ENCODE measurements around the gene BAIAP2.
A peak's percentile ranks its signal among the peaks of the same experiment; 100 is the strongest.

GRCh38 chr17:81035521-81036196 lies 708 bp downstream of the BAIAP2 start:
- TF ChIP-seq REST (IDR thresholded peaks at IDR 0.05; ENCODE audit: insufficient read depth in 1 of 2, low read depth in 2 of 2, low read length in 2 of 2) (no peak), TAF1 (IDR thresholded peaks at IDR 0.05; ENCODE audit: borderline replicate concordance, insufficient read depth, low read length) (no peak), POLR2AphosphoS5 (IDR thresholded peaks at IDR 0.05; ENCODE audit: low read depth, low read length) (no peak), SIN3A (IDR thresholded peaks at IDR 0.05; ENCODE audit: borderline replicate concordance, insufficient read depth, low read length) (peak; percentile 25; the same call in 1 of the 2 replicates)

Measured in PFSK-1 (cell line).